Right ventricle myocardium superior (tissue), 1 donor: ENCODE measurements around the gene PHYKPL. TPM values are rescaled to one million over a fixed set of nuclear protein-coding genes. Genes with fewer than 3 reads are reported as not detected.
A peak's percentile ranks its signal among the peaks of the same experiment; 100 is the strongest.

Experiments
- ATAC-seq: fragments of 200-7000 bp; cut with Tn5 transposase; one replicate; pipeline ENCODE4 v1.9.1; 2020; ENCODE audit warnings: mild to moderate bottlenecking; ENCODE audit not compliant: poor library complexity
- DNase-seq: peaks from one replicate; pipeline ENCODE4 v3.0.0-alpha.2; 2020
- intact Hi-C: fragments of 100-400 bp; cut with DNase I; formaldehyde crosslinking; loops from one replicate; pipeline ENCODE4 v1.11.2; 2022
- total RNA-seq: library from RNA; stranded (reverse); fragmentation: NEBNext Ultra II Directional; extraction: Animal tissue kit (Norgen Biotek cat#: 25700); gene quantifications from one replicate; pipeline ENCODE4 v1.2.1, GENCODE V29; 2021
- donor health status: DM: no; HTN: yes; CAD: no; lungs with severe emphysema.

PHYKPL gene
- total RNA-seq, 1 donor from 2014 or later, result 34.4 TPM

GRCh38 chr5:178180141-178180863 lies 52.3 kb downstream of the PHYKPL start:
- intact Hi-C loops, result no loop called here
- ATAC-seq, result no peak

GRCh38 chr5:178177569-178177968 lies 55.0 kb downstream of the PHYKPL start:
- no peak for ATAC-seq
- no peak for DNase-seq
- intact Hi-C loops, result no loop called here

More at GRCh38 chr5:178180141-178180863, 52.3 kb downstream of the PHYKPL start:
- DNase-seq, result no peak

GRCh38 chr5:178176791-178177190 lies 55.8 kb downstream of the PHYKPL start:
- intact Hi-C loops, result no loop called here
- DNase-seq (no peak), ATAC-seq (no peak)

GRCh38 chr5:178174456-178174855 lies 58.1 kb downstream of the PHYKPL start:
- DNase-seq, result no peak
- no peak for ATAC-seq
- intact Hi-C loops, result no loop called here

GRCh38 chr5:178170455-178170854 lies 62.1 kb downstream of the PHYKPL start:
- ATAC-seq, result no peak
- intact Hi-C loops, result no loop called here
- DNase-seq, result no peak

DNA sequence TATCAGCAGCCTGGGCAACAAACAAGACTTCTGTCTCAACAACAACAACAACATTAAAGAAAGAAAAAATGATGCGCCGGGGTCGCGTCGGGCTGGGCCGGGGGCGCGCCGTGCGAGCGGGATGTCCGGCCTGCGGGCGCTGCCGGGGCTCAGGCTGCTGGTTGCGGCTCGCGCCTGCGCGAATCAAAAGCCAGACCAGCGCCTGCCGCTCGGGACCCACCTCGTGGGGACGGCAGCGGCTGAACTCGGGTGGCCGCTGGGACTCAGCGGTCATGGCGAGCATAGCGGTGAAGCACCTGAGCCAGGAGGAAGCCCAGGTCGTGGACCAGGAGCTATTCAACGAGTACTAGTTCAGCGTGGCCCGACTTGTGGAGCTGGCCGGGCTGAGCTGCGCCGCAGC lies 67.0 kb downstream of the PHYKPL start:
- DNase-seq (no peak), ATAC-seq (no peak)
- intact Hi-C loops, result no loop called here

GRCh38 chr5:178163772-178164735 lies 68.5 kb downstream of the PHYKPL start:
- peak; percentile 97 for ATAC-seq
- DNase-seq, result peak; percentile 90
- intact Hi-C loops, result loop anchor here (1.0 kb wide), 1 partner anchor 88 kb away; no protein-coding TSS in a partner anchor

GRCh38 chr5:178162481-178162880 lies 70.1 kb downstream of the PHYKPL start:
- intact Hi-C loops, result no loop called here
- DNase-seq (no peak), ATAC-seq (no peak)

- intact Hi-C loops, result no loop called here
- DNase-seq, result no peak
Measured at GRCh38 chr5:178160176-178160575, 72.4 kb downstream of the PHYKPL start.

More at GRCh38 chr5:178160176-178160575, 72.4 kb downstream of the PHYKPL start:
- no peak for ATAC-seq

Other genes starting within 250 kb of the PHYKPL start
- not detected for gene PROP1, start 236.6 kb downstream of the PHYKPL start, total RNA-seq
- 2.7 TPM for gene N4BP3, start 119.3 kb downstream of the PHYKPL start, total RNA-seq
- 33.7 TPM for gene RMND5B, start 101.8 kb downstream of the PHYKPL start, total RNA-seq
- 75.7 TPM for gene NHP2, start 78.9 kb downstream of the PHYKPL start, total RNA-seq
- not detected for gene GMCL2, start 45.4 kb downstream of the PHYKPL start, total RNA-seq
- 83.4 TPM for gene HNRNPAB, start 28.3 kb downstream of the PHYKPL start, total RNA-seq